Keratinocyte (primary cell): ENCODE data around the gene MTCL1.

Source experiments
- CTCF ChIP-seq, 3 experiments: IDR thresholded peaks in 1 of 3; conservative IDR thresholded peaks in 1 of 3; optimal IDR thresholded peaks in 1 of 3; 2 replicates in 2 of 3; 3 replicates in 1 of 3; pipeline versions ENCODE3 to v1.5.1; 2011; ENCODE audit warnings: low read length in 3 of 3, mild to moderate bottlenecking in 3 of 3, moderate library complexity in 2 of 3, control low read depth in 1 of 3, inconsistent platforms in 1 of 3; ENCODE audit not compliant: insufficient read depth in 2 of 3; ENCODE audit errors: extremely low read depth in 1 of 3
- EZH2 ChIP-seq: IDR thresholded peaks from one replicate; pipeline ENCODE4 v1.6.1; 2012; ENCODE audit warnings: inconsistent platforms, mild to moderate bottlenecking, low read length, moderate library complexity

DNA sequence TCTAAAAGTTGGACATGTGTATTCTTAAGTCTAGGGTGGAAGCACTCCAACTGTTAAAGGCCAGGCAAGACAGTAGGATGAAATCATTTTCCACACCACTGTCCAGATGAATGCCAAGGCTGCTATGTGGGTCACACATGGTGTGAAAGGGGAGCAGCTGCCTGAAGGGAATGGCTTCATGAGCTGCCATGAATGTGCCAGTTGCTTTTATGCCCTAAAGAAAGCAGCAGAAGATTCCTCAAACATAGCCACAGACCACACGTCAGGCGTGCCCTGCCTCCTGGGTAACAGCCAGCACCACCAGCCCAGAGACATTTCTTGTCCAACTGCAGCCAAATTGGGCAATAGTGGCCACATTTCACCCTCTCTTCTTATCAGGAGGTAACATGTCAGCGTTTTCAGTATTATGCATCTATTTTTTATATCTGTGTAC, 130.2 kb downstream of the MTCL1 start:
- no peak for TF ChIP-seq CTCF (optimal IDR thresholded peaks at IDR 0.05 in 1 of 3, IDR thresholded peaks at IDR 0.05 in 1 of 3, conservative IDR thresholded peaks at IDR 0.05 in 1 of 3; ENCODE audit: extremely low read depth in 1 of 3, insufficient read depth in 2 of 3, low read length in 3 of 3)
- TF ChIP-seq EZH2 = no peak
